K562 (cell line): ENCODE results near the gene OIT3.

Source experiments
- HCFC1 ChIP-seq: IDR thresholded peaks from 2 replicates; pipeline ENCODE4 v1.6.1; 2012; ENCODE audit warnings: low read depth, low read length, improper control_type of control experiment
- TF ChIP-seq, protein P1 (sequence below): conservative IDR thresholded peaks from 2 replicates; pipeline ENCODE4 v1.6.1; 2011; ENCODE audit warnings: low read depth, mild to moderate bottlenecking, low read length; ENCODE audit not compliant: control insufficient read depth
- TF ChIP-seq, protein P2 (sequence below): fragments of 450-650 bp; formaldehyde crosslinking; conservative IDR thresholded peaks from 2 replicates; pipeline ENCODE4 v1.4.0; 2022; ENCODE audit warnings: mild to moderate bottlenecking, missing genetic modification characterization

DNA sequence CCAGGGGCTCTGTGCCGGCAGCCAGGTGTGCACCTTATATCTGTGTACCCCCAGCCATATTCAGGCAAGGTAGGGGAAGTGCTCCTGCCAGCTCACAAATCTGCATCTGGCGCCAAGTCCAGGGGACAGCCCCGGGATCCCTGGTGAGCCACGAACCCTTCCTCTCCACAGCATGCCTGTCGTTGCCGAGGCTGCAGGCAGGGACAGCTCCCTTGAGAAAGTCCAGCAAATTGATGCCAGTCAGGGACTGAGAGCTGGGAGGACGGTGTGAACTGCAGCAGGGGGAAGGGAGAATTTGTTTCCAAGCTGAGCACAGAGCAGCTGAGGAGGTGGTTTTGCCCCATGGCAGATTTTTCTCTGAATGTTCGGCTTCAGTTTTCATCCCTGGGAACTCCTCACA is 60.1 kb downstream of the OIT3 start:
- TF ChIP-seq, protein P1, sequence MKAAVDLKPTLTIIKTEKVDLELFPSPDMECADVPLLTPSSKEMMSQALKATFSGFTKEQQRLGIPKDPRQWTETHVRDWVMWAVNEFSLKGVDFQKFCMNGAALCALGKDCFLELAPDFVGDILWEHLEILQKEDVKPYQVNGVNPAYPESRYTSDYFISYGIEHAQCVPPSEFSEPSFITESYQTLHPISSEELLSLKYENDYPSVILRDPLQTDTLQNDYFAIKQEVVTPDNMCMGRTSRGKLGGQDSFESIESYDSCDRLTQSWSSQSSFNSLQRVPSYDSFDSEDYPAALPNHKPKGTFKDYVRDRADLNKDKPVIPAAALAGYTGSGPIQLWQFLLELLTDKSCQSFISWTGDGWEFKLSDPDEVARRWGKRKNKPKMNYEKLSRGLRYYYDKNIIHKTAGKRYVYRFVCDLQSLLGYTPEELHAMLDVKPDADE = no peak
- TF ChIP-seq HCFC1 = no peak
- TF ChIP-seq, protein P2, sequence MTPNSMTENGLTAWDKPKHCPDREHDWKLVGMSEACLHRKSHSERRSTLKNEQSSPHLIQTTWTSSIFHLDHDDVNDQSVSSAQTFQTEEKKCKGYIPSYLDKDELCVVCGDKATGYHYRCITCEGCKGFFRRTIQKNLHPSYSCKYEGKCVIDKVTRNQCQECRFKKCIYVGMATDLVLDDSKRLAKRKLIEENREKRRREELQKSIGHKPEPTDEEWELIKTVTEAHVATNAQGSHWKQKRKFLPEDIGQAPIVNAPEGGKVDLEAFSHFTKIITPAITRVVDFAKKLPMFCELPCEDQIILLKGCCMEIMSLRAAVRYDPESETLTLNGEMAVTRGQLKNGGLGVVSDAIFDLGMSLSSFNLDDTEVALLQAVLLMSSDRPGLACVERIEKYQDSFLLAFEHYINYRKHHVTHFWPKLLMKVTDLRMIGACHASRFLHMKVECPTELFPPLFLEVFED = no peak
